Activated naive CD4-positive, alpha-beta T cell treated with anti-CD3 and anti-CD28 coated beads for 36 hours (primary cell): ENCODE results near the gene WASHC3. TPM values are rescaled to one million over a fixed set of nuclear protein-coding genes. Genes with fewer than 3 reads are reported as not detected.

Experiments used
- total RNA-seq, 2 experiments: library from RNA; stranded (reverse); gene quantifications; one replicate each; pipeline ENCODE4 v1.2.3, GENCODE V29; 2021

Gene WASHC3
- total RNA-seq, 2 experiments from 2014 or later = 22.1 to 25.6 TPM

Other genes starting within 250 kb of the WASHC3 start
- 10 to 100 TPM; 13.6 to 13.7 TPM for gene GNPTAB, start 231.0 kb downstream of the WASHC3 start, total RNA-seq
- gene DRAM1, start 184.4 kb downstream of the WASHC3 start, total RNA-seq = 1 to 10 TPM; 4.1 to 4.9 TPM
- gene NUP37, start 58.1 kb upstream of the WASHC3 start, total RNA-seq = 10 to 100 TPM; 85.3 to 88.0 TPM
- 10 to 100 TPM; 28.8 to 29.5 TPM for gene PARPBP, start 58.2 kb upstream of the WASHC3 start, total RNA-seq
- gene PMCH, start 135.8 kb upstream of the WASHC3 start, total RNA-seq = not detected